Endothelial cell (in vitro differentiated cells): ENCODE results near the gene EGLN1. TPM values are rescaled to one million over a fixed set of nuclear protein-coding genes. Genes with fewer than 3 reads are reported as not detected.
"Not testable (repeated sequence)": the region's sequence is repeated elsewhere in the genome, so short reads cannot be mapped to it uniquely, and the experiment has no call there.

Source experiments
- DNase-seq: peaks from one replicate; pipeline ENCODE4 v3.0.0; 2021; ENCODE audit warnings: low spot score
- H3K27ac Mint-ChIP-seq: one replicate; pipeline ENCODE4 v1.8.0; 2021; ENCODE audit warnings: mixed read lengths, inconsistent platforms; ENCODE audit not compliant: unreplicated experiment
- H3K27me3 Mint-ChIP-seq: one replicate; pipeline ENCODE4 v1.8.0; 2021; ENCODE audit warnings: mild to moderate bottlenecking, moderate library complexity, mixed read lengths, inconsistent platforms; ENCODE audit not compliant: unreplicated experiment
- H3K36me3 Mint-ChIP-seq: one replicate; pipeline ENCODE4 v1.8.0; 2021; ENCODE audit warnings: mild to moderate bottlenecking, low read depth, mixed read lengths, inconsistent platforms; ENCODE audit not compliant: unreplicated experiment
- H3K4me1 Mint-ChIP-seq: one replicate; pipeline ENCODE4 v1.8.0; 2021; ENCODE audit warnings: mild to moderate bottlenecking, mixed read lengths, inconsistent platforms; ENCODE audit not compliant: unreplicated experiment
- H3K4me3 Mint-ChIP-seq: one replicate; pipeline ENCODE4 v1.8.0; 2021; ENCODE audit warnings: mild to moderate bottlenecking, mixed read lengths, inconsistent platforms; ENCODE audit not compliant: unreplicated experiment
- H3K9me3 Mint-ChIP-seq: one replicate; pipeline ENCODE4 v1.8.0; 2021; ENCODE audit warnings: mixed read lengths, inconsistent platforms; ENCODE audit not compliant: unreplicated experiment
- CTCF ChIP-seq: fragments of 200-600 bp; sonication (generic); IDR thresholded peaks from one replicate; pipeline ENCODE4 v1.5.0; 2021; ENCODE audit warnings: antibody characterized with exemption; ENCODE audit not compliant: unreplicated experiment
- long read RNA-seq: library from polyadenylated mRNA; unstranded; transcript quantifications from one replicate; pipeline ENCODE4 v2.0.0, GENCODE V29; 2020; ENCODE audit not compliant: unreplicated experiment
- total RNA-seq: library from RNA; stranded (reverse); fragmentation: NEBNext Ultra II Directional; extraction: Animal tissue kit (Norgen Biotek cat#: 25700); gene quantifications from one replicate; pipeline ENCODE4 v1.2.1, GENCODE V29; 2021; ENCODE audit not compliant: unreplicated experiment

EGLN1 gene
- total RNA-seq = 30.8 TPM
- long read RNA-seq, full-length matches to known transcripts = 7 of 7 reads
- long read RNA-seq, partial matches to known transcripts = 0 of 7 reads
- long read RNA-seq, other reads (novel, unspliced or antisense) = 0 of 7 reads

GRCh38 chr1:231421971-231422797 is at the start of gene EGLN1:
Gene EGLN1 (minus strand): TSS chr1:231422287. CDS start chr1:231421888, 399 bp downstream.
- H3K27me3 Mint-ChIP-seq = peaks cover 15% of the 10 kb centered on the region
- H3K4me1 Mint-ChIP-seq = peaks cover 36% of the 10 kb centered on the region
- DNase-seq = peak; percentile 81
- no peaks in the 10 kb centered on the region for H3K9me3 Mint-ChIP-seq
- peak within 1 kb of the TSS; percentile 97 for H3K4me3 Mint-ChIP-seq
- no peak for TF ChIP-seq CTCF
- peak within 1 kb of the TSS; percentile 96 for H3K27ac Mint-ChIP-seq
- H3K36me3 Mint-ChIP-seq = peaks cover 10% of the 10 kb centered on the region

- not testable (repeated sequence) for H3K9me3 Mint-ChIP-seq
These were observed 49.4 kb upstream of the EGLN1 start for GRCh38 chr1:231471500-231471899.

GRCh38 chr1:231471027-231471426 is 48.9 kb upstream of the EGLN1 start:
- not testable (repeated sequence) for H3K9me3 Mint-ChIP-seq, H3K27ac Mint-ChIP-seq, H3K4me3 Mint-ChIP-seq, H3K36me3 Mint-ChIP-seq, H3K27me3 Mint-ChIP-seq, DNase-seq
- H3K4me1 Mint-ChIP-seq = peaks cover 25% of the 10 kb centered on the region

More at GRCh38 chr1:231471500-231471899, 49.4 kb upstream of the EGLN1 start:
- H3K4me1 Mint-ChIP-seq = peaks cover 25% of the 10 kb centered on the region
- DNase-seq, H3K36me3 Mint-ChIP-seq, H3K4me3 Mint-ChIP-seq, H3K27ac Mint-ChIP-seq, H3K27me3 Mint-ChIP-seq: not testable (repeated sequence)

GRCh38 chr1:231467986-231468385 is 45.9 kb upstream of the EGLN1 start:
- no peak for TF ChIP-seq CTCF
- peak overlapping the region; percentile 30 for H3K27ac Mint-ChIP-seq
- no peak overlapping the region for H3K4me3 Mint-ChIP-seq
- no peaks in the 10 kb centered on the region for H3K36me3 Mint-ChIP-seq
- no peaks in the 10 kb centered on the region for H3K9me3 Mint-ChIP-seq
- DNase-seq = no peak
- peaks cover 24% of the 10 kb centered on the region for H3K4me1 Mint-ChIP-seq
- H3K27me3 Mint-ChIP-seq = peaks cover 1% of the 10 kb centered on the region

- no peaks in the 10 kb centered on the region for H3K36me3 Mint-ChIP-seq
- no peaks in the 10 kb centered on the region for H3K27me3 Mint-ChIP-seq
- peaks cover 14% of the 10 kb centered on the region for H3K4me1 Mint-ChIP-seq
- no peaks in the 10 kb centered on the region for H3K9me3 Mint-ChIP-seq
- TF ChIP-seq CTCF = no peak
- H3K27ac Mint-ChIP-seq = no peak overlapping the region
- no peak for DNase-seq
- H3K4me3 Mint-ChIP-seq = no peak overlapping the region
These were observed 43.0 kb upstream of the EGLN1 start for GRCh38 chr1:231465051-231465450.

GRCh38 chr1:231463541-231463940 is 41.5 kb upstream of the EGLN1 start:
- Mint-ChIP-seq H3K36me3 (no peaks in the 10 kb centered on the region), H3K27me3 (no peaks in the 10 kb centered on the region), H3K4me1 (peaks cover 6% of the 10 kb centered on the region), H3K27ac (no peak overlapping the region), H3K9me3 (no peaks in the 10 kb centered on the region), H3K4me3 (no peak overlapping the region)
- no peak for DNase-seq
- no peak for TF ChIP-seq CTCF
